Glutamatergic neuron (in vitro differentiated cells): ENCODE data around the gene PDLIM4. TPM values are rescaled to one million over a fixed set of nuclear protein-coding genes. Genes with fewer than 3 reads are reported as not detected.

ENCODE experiments used
- DNase-seq: peaks from one replicate; pipeline ENCODE4 v3.0.0; 2022
- H3K27ac Mint-ChIP-seq: one replicate; pipeline ENCODE4 v1.8.0; 2020; ENCODE audit warnings: mild to moderate bottlenecking, mixed read lengths, inconsistent platforms; ENCODE audit not compliant: unreplicated experiment
- H3K27me3 Mint-ChIP-seq: one replicate; pipeline ENCODE4 v1.8.0; 2020; ENCODE audit warnings: mild to moderate bottlenecking, moderate library complexity, mixed read lengths, inconsistent platforms; ENCODE audit not compliant: unreplicated experiment
- H3K36me3 Mint-ChIP-seq: one replicate; pipeline ENCODE4 v1.8.0; 2020; ENCODE audit warnings: mild to moderate bottlenecking, mixed read lengths, inconsistent platforms; ENCODE audit not compliant: unreplicated experiment
- H3K4me1 Mint-ChIP-seq: one replicate; pipeline ENCODE4 v1.8.0; 2020; ENCODE audit warnings: mild to moderate bottlenecking, low read depth, mixed read lengths, inconsistent platforms; ENCODE audit not compliant: unreplicated experiment
- H3K4me3 Mint-ChIP-seq: one replicate; pipeline ENCODE4 v1.8.0; 2020; ENCODE audit warnings: mild to moderate bottlenecking, mixed read lengths, inconsistent platforms; ENCODE audit not compliant: unreplicated experiment
- H3K9me3 Mint-ChIP-seq: one replicate; pipeline ENCODE4 v1.8.0; 2020; ENCODE audit warnings: mild to moderate bottlenecking, moderate library complexity, mixed read lengths, inconsistent platforms; ENCODE audit not compliant: unreplicated experiment
- CTCF ChIP-seq: fragments of 200-600 bp; sonication (generic); IDR thresholded peaks from one replicate; pipeline ENCODE4 v1.5.0; 2021; ENCODE audit not compliant: partially characterized antibody, unreplicated experiment
- total RNA-seq: library from RNA; stranded (reverse); fragmentation: NEBNext Ultra II Directional; extraction: Animal tissue kit (Norgen Biotek cat#: 25700); gene quantifications from one replicate; pipeline ENCODE4 v1.2.1, GENCODE V29; 2021; ENCODE audit not compliant: unreplicated experiment

The PDLIM4 gene
- total RNA-seq, 1 donor from 2014 or later = 81.6 TPM

DNA sequence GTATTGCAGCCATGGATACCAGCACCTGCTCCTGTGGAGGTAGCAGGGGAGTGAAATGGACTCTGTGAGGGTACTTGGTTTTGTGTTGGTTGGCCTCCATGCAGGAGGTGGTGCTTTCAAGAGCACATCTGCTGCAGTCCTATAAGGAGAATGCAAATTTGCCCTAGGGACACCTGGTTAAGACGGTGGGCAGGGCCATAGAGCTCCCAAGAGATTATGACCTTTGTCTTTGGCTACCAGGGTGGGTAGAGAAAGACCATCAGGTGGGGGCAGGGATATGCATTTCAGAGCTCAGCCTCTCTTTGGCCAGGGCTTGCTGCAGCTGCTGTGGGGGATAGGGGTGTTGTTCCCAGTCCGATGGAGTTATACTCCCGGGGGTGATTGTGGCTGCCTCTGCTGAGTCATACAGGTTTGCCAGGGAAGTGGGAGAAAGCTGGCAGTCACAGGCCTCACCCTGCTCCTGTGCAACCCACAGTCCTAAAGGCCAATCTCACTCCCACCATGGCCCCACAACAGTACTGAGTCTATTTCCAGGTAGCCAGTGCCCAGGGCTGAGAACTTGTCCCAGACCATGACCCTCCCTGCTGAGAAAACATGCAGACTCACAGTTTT is 14.0 kb upstream of the PDLIM4 start:
- Mint-ChIP-seq H3K27ac (no peak overlapping the region), H3K4me3 (no peak overlapping the region), H3K36me3 (peaks cover 27% of the 10 kb centered on the region), H3K27me3 (peaks cover 4% of the 10 kb centered on the region), H3K9me3 (peaks cover 5% of the 10 kb centered on the region), H3K4me1 (no peaks in the 10 kb centered on the region)
- peak; percentile 4 for DNase-seq
- TF ChIP-seq CTCF = no peak

GRCh38 chr5:132245593-132245992 is 11.9 kb upstream of the PDLIM4 start:
- no peak for DNase-seq
- no peak for TF ChIP-seq CTCF
- Mint-ChIP-seq H3K4me1 (no peaks in the 10 kb centered on the region), H3K27me3 (peaks cover 2% of the 10 kb centered on the region), H3K4me3 (no peak overlapping the region), H3K27ac (no peak overlapping the region), H3K9me3 (peaks cover 5% of the 10 kb centered on the region), H3K36me3 (peaks cover 27% of the 10 kb centered on the region)

GRCh38 chr5:132246806-132247205 is 10.7 kb upstream of the PDLIM4 start:
- H3K36me3 Mint-ChIP-seq = peaks cover 27% of the 10 kb centered on the region
- no peak overlapping the region for H3K27ac Mint-ChIP-seq
- TF ChIP-seq CTCF = no peak
- no peak overlapping the region for H3K4me3 Mint-ChIP-seq
- H3K27me3 Mint-ChIP-seq = peaks cover 2% of the 10 kb centered on the region
- no peak for DNase-seq
- no peaks in the 10 kb centered on the region for H3K4me1 Mint-ChIP-seq
- H3K9me3 Mint-ChIP-seq = peaks cover 5% of the 10 kb centered on the region

DNA sequence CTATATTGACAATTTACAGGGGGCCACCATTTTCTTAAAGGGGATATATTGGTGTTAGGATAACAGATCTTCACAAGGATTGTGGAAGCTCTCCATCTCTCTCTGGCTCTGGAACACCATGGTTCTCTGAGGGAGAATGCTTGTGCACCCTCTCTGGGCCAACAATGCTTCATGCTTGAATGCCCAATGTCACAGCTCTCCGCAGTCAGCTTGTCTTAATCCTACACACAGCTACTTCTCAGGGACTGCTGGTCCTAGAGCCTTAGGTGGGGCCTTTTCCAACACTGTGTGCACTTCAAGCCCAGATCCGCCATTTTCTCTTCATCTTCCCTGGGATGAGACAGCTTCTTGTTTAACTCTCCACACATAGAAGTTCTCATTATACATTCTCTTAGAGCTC is 6.9 kb upstream of the PDLIM4 start:
- H3K27me3 Mint-ChIP-seq = peaks cover 2% of the 10 kb centered on the region
- no peak overlapping the region for H3K27ac Mint-ChIP-seq
- no peak for TF ChIP-seq CTCF
- DNase-seq = no peak
- H3K4me3 Mint-ChIP-seq = no peak overlapping the region
- peaks cover under 1% of the 10 kb centered on the region for H3K9me3 Mint-ChIP-seq
- no peaks in the 10 kb centered on the region for H3K4me1 Mint-ChIP-seq
- peaks cover 9% of the 10 kb centered on the region for H3K36me3 Mint-ChIP-seq

DNA sequence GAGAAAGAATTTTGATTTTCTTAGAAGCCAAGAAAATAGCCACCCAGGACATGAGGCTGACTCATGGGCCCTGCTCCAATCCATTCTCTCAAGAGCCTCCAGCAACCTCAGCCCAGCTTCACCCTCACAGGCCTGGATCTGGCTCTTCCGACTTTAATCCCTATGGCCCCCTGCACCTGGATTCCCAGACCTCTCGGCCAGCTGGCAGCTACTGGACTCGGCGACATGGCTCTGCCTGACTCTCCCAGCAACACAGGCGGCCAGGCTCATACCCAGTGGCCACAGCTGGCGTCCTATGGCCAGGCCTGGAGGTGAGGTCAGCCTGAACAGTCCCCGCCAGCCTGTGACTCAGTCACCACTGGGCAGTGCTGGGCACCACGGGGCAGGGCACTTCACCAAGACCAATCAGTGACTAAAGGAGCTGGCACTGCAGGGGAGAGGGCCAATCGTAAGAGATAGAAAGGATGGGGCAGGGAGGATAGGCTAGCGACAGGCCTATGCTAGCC is 6.2 kb upstream of the PDLIM4 start:
- no peak for DNase-seq
- peaks cover 2% of the 10 kb centered on the region for H3K27me3 Mint-ChIP-seq
- no peak overlapping the region for H3K27ac Mint-ChIP-seq
- peaks cover 2% of the 10 kb centered on the region for H3K9me3 Mint-ChIP-seq
- H3K4me1 Mint-ChIP-seq = no peaks in the 10 kb centered on the region
- H3K4me3 Mint-ChIP-seq = no peak overlapping the region
- no peak for TF ChIP-seq CTCF
- H3K36me3 Mint-ChIP-seq = peaks cover 4% of the 10 kb centered on the region
